Vagina (tissue), 2 donors: ENCODE results near the gene CPNE9. TPM values are rescaled to one million over a fixed set of nuclear protein-coding genes. Genes with fewer than 3 reads are reported as not detected.

Experiments
- DNase-seq, 2 donors: peaks; one replicate each; pipeline ENCODE4 v3.0.0-alpha.2; 2017; ENCODE audit errors: extremely low spot score in 2 of 2
- H3K27ac ChIP-seq: fragments of 200-600 bp; sonication (generic); one replicate; pipeline ENCODE4 v1.5.1; 2019
- H3K27me3 ChIP-seq: fragments of 200-600 bp; sonication (generic); one replicate; pipeline ENCODE4 v1.5.1; 2019
- H3K36me3 ChIP-seq, 2 donors: fragments of 200-600 bp; sonication (generic); one replicate each; pipeline ENCODE4 v1.5.1; 2017 to 2019
- H3K4me1 ChIP-seq: fragments of 200-600 bp; sonication (generic); one replicate; pipeline ENCODE4 v1.5.1; 2019
- H3K4me3 ChIP-seq, 2 donors: fragments of 200-600 bp; sonication (generic); 1 replicate in 1 of 2; 2 replicates in 1 of 2; pipeline ENCODE4 v1.5.1; 2016 to 2019
- H3K9me3 ChIP-seq: fragments of 200-600 bp; sonication (generic); one replicate; pipeline ENCODE4 v1.5.1; 2019
- POLR2A ChIP-seq, 2 donors: fragments of 450-650 bp; IDR thresholded peaks; one replicate each; pipeline ENCODE4 v1.6.1; 2017; ENCODE audit warnings: antibody characterized with exemption in 2 of 2, mild to moderate bottlenecking in 2 of 2, moderate library complexity in 2 of 2
- POLR2AphosphoS5 ChIP-seq, 2 donors: sonication (generic); formaldehyde crosslinking; IDR thresholded peaks; one replicate each; pipeline ENCODE4 v1.9.0; 2017; ENCODE audit warnings: antibody characterized with exemption in 2 of 2, mild to moderate bottlenecking in 2 of 2, low read depth in 1 of 2; ENCODE audit not compliant: insufficient read depth in 1 of 2
- intact Hi-C: fragments of 100-400 bp; cut with DNase I; formaldehyde crosslinking; loops from one replicate; pipeline ENCODE4 v1.15.1; 2023
- total RNA-seq: library from RNA; depleted of rRNA; stranded (reverse); fragments of >200 nt; gene quantifications from one replicate; pipeline ENCODE4 v1.2.3, GENCODE V29; 2016
- TF ChIP-seq, protein P1 (sequence below), 3 experiments: fragments of 450-650 bp in 2 of 3; fragments of 200-600 bp in 1 of 3; sonication (generic) in 1 of 3; IDR thresholded peaks; one replicate each; pipeline ENCODE4 v1.5.1; 2017 to 2019; ENCODE audit warnings: antibody characterized with exemption in 3 of 3, mild to moderate bottlenecking in 2 of 3, moderate library complexity in 2 of 3

CPNE9 gene
- total RNA-seq, 1 donor from 2014 or later = not detected

DNA sequence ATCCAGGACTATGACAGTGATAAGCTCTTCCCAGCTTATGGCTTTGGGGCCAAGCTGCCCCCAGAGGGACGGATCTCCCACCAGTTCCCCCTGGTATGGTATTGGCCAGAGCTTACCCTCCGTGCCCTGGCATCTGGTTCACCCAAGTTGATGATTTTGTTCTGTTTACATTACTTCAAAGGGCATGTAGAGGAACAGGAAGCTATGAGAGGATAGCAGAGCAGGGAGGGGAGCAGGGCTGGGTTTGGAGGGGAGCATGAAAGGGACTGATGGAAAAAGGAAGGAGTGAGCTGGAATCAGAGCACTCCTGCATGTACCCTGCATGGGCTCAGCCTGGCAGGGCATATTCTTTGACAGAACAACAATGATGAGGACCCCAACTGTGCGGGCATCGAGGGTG lies 14.5 kb downstream of the CPNE9 start:
- Histone ChIP-seq H3K36me3 (no peaks in the 10 kb centered on the region), H3K27ac (no peak overlapping the region), H3K4me3 (no peak overlapping the region), H3K9me3 (no peaks in the 10 kb centered on the region), H3K4me1 (peaks cover 15% of the 10 kb centered on the region), H3K27me3 (no peaks in the 10 kb centered on the region)
- no peak for TF ChIP-seq POLR2AphosphoS5 (IDR thresholded peaks at IDR 0.05; ENCODE audit: insufficient read depth in 1 of 2, low read depth in 1 of 2)
- intact Hi-C loops = no loop called here
- no peak for DNase-seq

GRCh38 chr3:9721015-9721699 lies 17.5 kb downstream of the CPNE9 start:
- DNase-seq = no peak
- Histone ChIP-seq H3K36me3 (no peaks in the 10 kb centered on the region), H3K4me1 (peaks cover 2% of the 10 kb centered on the region), H3K4me3 (no peak overlapping the region), H3K27ac (no peak overlapping the region), H3K27me3 (no peaks in the 10 kb centered on the region), H3K9me3 (no peaks in the 10 kb centered on the region)
- TF ChIP-seq, protein P1, sequence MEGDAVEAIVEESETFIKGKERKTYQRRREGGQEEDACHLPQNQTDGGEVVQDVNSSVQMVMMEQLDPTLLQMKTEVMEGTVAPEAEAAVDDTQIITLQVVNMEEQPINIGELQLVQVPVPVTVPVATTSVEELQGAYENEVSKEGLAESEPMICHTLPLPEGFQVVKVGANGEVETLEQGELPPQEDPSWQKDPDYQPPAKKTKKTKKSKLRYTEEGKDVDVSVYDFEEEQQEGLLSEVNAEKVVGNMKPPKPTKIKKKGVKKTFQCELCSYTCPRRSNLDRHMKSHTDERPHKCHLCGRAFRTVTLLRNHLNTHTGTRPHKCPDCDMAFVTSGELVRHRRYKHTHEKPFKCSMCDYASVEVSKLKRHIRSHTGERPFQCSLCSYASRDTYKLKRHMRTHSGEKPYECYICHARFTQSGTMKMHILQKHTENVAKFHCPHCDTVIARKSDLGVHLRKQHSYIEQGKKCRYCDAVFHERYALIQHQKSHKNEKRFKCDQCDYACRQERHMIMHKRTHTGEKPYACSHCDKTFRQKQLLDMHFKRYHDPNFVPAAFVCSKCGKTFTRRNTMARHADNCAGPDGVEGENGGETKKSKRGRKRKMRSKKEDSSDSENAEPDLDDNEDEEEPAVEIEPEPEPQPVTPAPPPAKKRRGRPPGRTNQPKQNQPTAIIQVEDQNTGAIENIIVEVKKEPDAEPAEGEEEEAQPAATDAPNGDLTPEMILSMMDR (IDR thresholded peaks at IDR 0.05) = no peak
- no peak for TF ChIP-seq POLR2A (IDR thresholded peaks at IDR 0.05)
- no peak for TF ChIP-seq POLR2AphosphoS5 (IDR thresholded peaks at IDR 0.05; ENCODE audit: insufficient read depth in 1 of 2, low read depth in 1 of 2)
- intact Hi-C loops = no loop called here

DNA sequence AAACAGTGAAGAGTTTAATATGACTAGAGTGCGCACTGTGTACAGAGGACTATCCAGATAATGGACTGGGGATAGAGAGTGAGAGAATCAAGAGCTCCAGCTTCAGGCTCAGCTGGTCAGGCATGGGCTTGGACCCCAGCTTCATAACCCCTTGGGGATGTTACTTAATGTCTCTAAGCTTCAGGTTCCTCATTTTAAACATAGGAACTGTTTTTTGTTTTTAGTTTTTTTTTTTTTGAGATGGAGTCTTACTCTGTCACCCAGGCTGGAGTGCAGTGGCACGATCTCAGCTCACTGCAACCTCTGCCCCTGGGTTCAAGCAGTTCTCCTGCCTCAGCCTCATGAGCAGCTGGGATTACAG lies 18.0 kb downstream of the CPNE9 start:
- no peaks in the 10 kb centered on the region for H3K36me3 ChIP-seq
- DNase-seq = no peak
- intact Hi-C loops = no loop called here
- H3K4me3 ChIP-seq = no peak overlapping the region
- no peaks in the 10 kb centered on the region for H3K27me3 ChIP-seq
- no peaks in the 10 kb centered on the region for H3K9me3 ChIP-seq
- TF ChIP-seq POLR2AphosphoS5 (IDR thresholded peaks at IDR 0.05; ENCODE audit: insufficient read depth in 1 of 2, low read depth in 1 of 2) (no peak), POLR2A (IDR thresholded peaks at IDR 0.05) (no peak)
- TF ChIP-seq, protein P1 (IDR thresholded peaks at IDR 0.05) = no peak
- no peaks in the 10 kb centered on the region for H3K4me1 ChIP-seq
- H3K27ac ChIP-seq = no peak overlapping the region

- H3K36me3 ChIP-seq = no peaks in the 10 kb centered on the region
- peaks cover 7% of the 10 kb centered on the region for H3K4me1 ChIP-seq
- TF ChIP-seq POLR2AphosphoS5 (IDR thresholded peaks at IDR 0.05; ENCODE audit: insufficient read depth in 1 of 2, low read depth in 1 of 2) (no peak), POLR2A (IDR thresholded peaks at IDR 0.05) (no peak)
- TF ChIP-seq, protein P1 (IDR thresholded peaks at IDR 0.05) = no peak
- no peak overlapping the region for H3K4me3 ChIP-seq
- H3K9me3 ChIP-seq = no peaks in the 10 kb centered on the region
- no peak overlapping the region for H3K27ac ChIP-seq
- H3K27me3 ChIP-seq = no peaks in the 10 kb centered on the region
- intact Hi-C loops = no loop called here
- DNase-seq = no peak
These were observed 22.3 kb downstream of the CPNE9 start for GRCh38 chr3:9725775-9726515.

- intact Hi-C loops = no loop called here
- no peak for DNase-seq
- no peak overlapping the region for H3K4me3 ChIP-seq
- H3K9me3 ChIP-seq = no peaks in the 10 kb centered on the region
- no peaks in the 10 kb centered on the region for H3K36me3 ChIP-seq
- TF ChIP-seq POLR2AphosphoS5 (IDR thresholded peaks at IDR 0.05; ENCODE audit: insufficient read depth in 1 of 2, low read depth in 1 of 2) (no peak), POLR2A (IDR thresholded peaks at IDR 0.05) (no peak)
- TF ChIP-seq, protein P1 (IDR thresholded peaks at IDR 0.05) = peak in 1 of 3 experiments; percentile 8
- H3K27me3 ChIP-seq = no peaks in the 10 kb centered on the region
- no peak overlapping the region for H3K27ac ChIP-seq
- H3K4me1 ChIP-seq = peaks cover 8% of the 10 kb centered on the region
These were observed 23.5 kb downstream of the CPNE9 start for GRCh38 chr3:9727041-9727595.
